K562 (cell line): ENCODE measurements around the gene ATF5. TPM values are rescaled to one million over a fixed set of nuclear protein-coding genes. Genes with fewer than 3 reads are reported as not detected.

ENCODE experiments used
- BRCA1 ChIP-seq, 2 experiments: fragments of 450-650 bp in 1 of 2; sonication (generic) in 1 of 2; formaldehyde crosslinking in 1 of 2; IDR thresholded peaks; 2 replicates each; pipeline versions ENCODE4 v1.5.0 to v1.6.1; 2017 to 2020; ENCODE audit warnings: mild to moderate bottlenecking in 1 of 2, missing genetic modification reagents in 1 of 2
- CREBBP ChIP-seq: IDR thresholded peaks from one replicate; pipeline ENCODE4 v1.6.1; 2012; ENCODE audit warnings: low read depth, mild to moderate bottlenecking, control low read depth, inconsistent platforms, low read length
- ERF ChIP-seq: fragments of 450-650 bp; formaldehyde crosslinking; IDR thresholded peaks from 2 replicates; pipeline ENCODE4 v1.4.0; 2020; ENCODE audit warnings: mild to moderate bottlenecking, mixed read lengths
- FUS ChIP-seq: fragments of 200-400 bp; formaldehyde crosslinking; optimal IDR thresholded peaks from 2 replicates; pipeline ENCODE3; 2017; ENCODE audit warnings: low read depth, low read length
- HMGN3 ChIP-seq: IDR thresholded peaks from 2 replicates; pipeline ENCODE4 v1.6.1; 2011; ENCODE audit warnings: borderline replicate concordance, low read depth, mild to moderate bottlenecking, mixed read lengths, low read length; ENCODE audit not compliant: insufficient read length; ENCODE audit errors: extremely low read depth
- IRF1 ChIP-seq: sonication (generic); formaldehyde crosslinking; IDR thresholded peaks from 2 replicates; pipeline ENCODE4 v1.8.0; 2022; ENCODE audit warnings: missing genetic modification reagents, mild to moderate bottlenecking, borderline replicate concordance
- MYBL2 ChIP-seq, 2 experiments: fragments of 450-650 bp in 1 of 2; sonication (generic) in 1 of 2; formaldehyde crosslinking in 1 of 2; IDR thresholded peaks; 2 replicates each; pipeline versions ENCODE4 v1.6.1 to v1.8.1; 2017 to 2022; ENCODE audit warnings: borderline replicate concordance in 1 of 2, inconsistent platforms in 1 of 2, low read depth in 1 of 2, mild to moderate bottlenecking in 1 of 2, missing genetic modification reagents in 1 of 2, moderate library complexity in 1 of 2
- NCOA1 ChIP-seq: fragments of 450-650 bp; IDR thresholded peaks from 2 replicates; pipeline ENCODE4 v1.6.1; 2016; ENCODE audit warnings: low read depth
- NELFE ChIP-seq: IDR thresholded peaks from 2 replicates; pipeline ENCODE4 v1.6.1; 2011; ENCODE audit warnings: mild to moderate bottlenecking; ENCODE audit not compliant: insufficient read depth, insufficient read length
- NFATC3 ChIP-seq: fragments of 450-650 bp; IDR thresholded peaks from 2 replicates; pipeline ENCODE4 v1.6.1; 2017; ENCODE audit warnings: mild to moderate bottlenecking
- NFYB ChIP-seq: IDR thresholded peaks from 2 replicates; pipeline ENCODE4 v1.6.1; 2011; ENCODE audit warnings: mild to moderate bottlenecking, moderate library complexity; ENCODE audit not compliant: insufficient read length; ENCODE audit errors: extremely low read depth
- PCBP1 ChIP-seq: fragments of 200-400 bp; formaldehyde crosslinking; IDR thresholded peaks from 2 replicates; pipeline ENCODE4 v1.6.1; 2018; ENCODE audit warnings: mild to moderate bottlenecking, low read depth, low read length; ENCODE audit not compliant: poor library complexity, severe bottlenecking
- POLR2B ChIP-seq: fragments of 450-650 bp; IDR thresholded peaks from 2 replicates; pipeline ENCODE4 v1.6.1; 2018; ENCODE audit warnings: low read depth; ENCODE audit not compliant: partially characterized antibody
- RFX1 ChIP-seq: fragments of 450-650 bp; IDR thresholded peaks from 2 replicates; pipeline ENCODE4 v1.6.1; 2016; ENCODE audit warnings: mild to moderate bottlenecking, moderate library complexity
- XRCC5 ChIP-seq: fragments of 200-400 bp; formaldehyde crosslinking; IDR thresholded peaks from 2 replicates; pipeline ENCODE4 v1.6.1; 2017; ENCODE audit warnings: low read depth, mild to moderate bottlenecking, low read length
- ZFX ChIP-seq: sonication (generic); formaldehyde crosslinking; IDR thresholded peaks from 2 replicates; pipeline ENCODE4 v1.8.0; 2022; ENCODE audit warnings: mild to moderate bottlenecking, missing genetic modification reagents, moderate library complexity
- ZNF316 ChIP-seq: fragments of 450-650 bp; IDR thresholded peaks from 2 replicates; pipeline ENCODE4 v1.6.1; 2016
- ZNF518B ChIP-seq: fragments of 250-450 bp; sonication (Bioruptor Pico); IDR thresholded peaks from 2 replicates; pipeline ENCODE4 v1.5.0; 2021; ENCODE audit warnings: mild to moderate bottlenecking, moderate library complexity
- ZSCAN32 ChIP-seq: fragments of 450-650 bp; formaldehyde crosslinking; IDR thresholded peaks from 2 replicates; pipeline ENCODE4 v1.4.0; 2020; ENCODE audit warnings: mild to moderate bottlenecking, moderate library complexity
- polyA plus RNA-seq, 8 experiments: library from polyadenylated mRNA; depleted of rRNA in 4 of 8; stranded (reverse) in 5 of 8; unstranded in 3 of 8; fragments of >200 nt; fragmentation: Nextera tagmentation in 2 of 8; fragmentation: Illumina TruSeq in 1 of 8; extraction: Ambion mirVana in 2 of 8; extraction: Trizol in 1 of 8; gene quantifications; 2 replicates each; pipeline versions ENCODE4 v1.2.1 to v1.2.3, GENCODE V29; 2011 to 2014; ENCODE audit warnings: inconsistent platforms in 1 of 8, missing spikeins in 1 of 8
- total RNA-seq, 7 experiments: library from RNA; depleted of rRNA in 6 of 7; stranded (reverse); fragments of >200 nt in 6 of 7; fragmentation: Illumina TruSeq in 2 of 7; extraction: Trizol in 2 of 7; gene quantifications; 2 replicates each; pipeline versions ENCODE4 v1.2.1 to v1.2.3, GENCODE V29; 2011 to 2021; ENCODE audit warnings: low replicate concordance in 1 of 7
- TF ChIP-seq, protein P1 (sequence below): fragments of 250-450 bp; sonication (Bioruptor Pico); IDR thresholded peaks from 2 replicates; pipeline ENCODE4 v1.4.0; 2020; ENCODE audit warnings: borderline replicate concordance
- TF ChIP-seq, protein P2 (sequence below): fragments of 250-450 bp; sonication (Bioruptor Pico); IDR thresholded peaks from 2 replicates; pipeline ENCODE4 v1.4.0; 2020; ENCODE audit warnings: mild to moderate bottlenecking, moderate library complexity

The ATF5 gene
- total and polyA plus RNA-seq, 9 of the 15 experiments (the other 6 are each of a cell fraction or from before 2014, with no cell fraction given), result 3.0 to 57.6 (median 11.1) TPM

- TF ChIP-seq, protein P1, sequence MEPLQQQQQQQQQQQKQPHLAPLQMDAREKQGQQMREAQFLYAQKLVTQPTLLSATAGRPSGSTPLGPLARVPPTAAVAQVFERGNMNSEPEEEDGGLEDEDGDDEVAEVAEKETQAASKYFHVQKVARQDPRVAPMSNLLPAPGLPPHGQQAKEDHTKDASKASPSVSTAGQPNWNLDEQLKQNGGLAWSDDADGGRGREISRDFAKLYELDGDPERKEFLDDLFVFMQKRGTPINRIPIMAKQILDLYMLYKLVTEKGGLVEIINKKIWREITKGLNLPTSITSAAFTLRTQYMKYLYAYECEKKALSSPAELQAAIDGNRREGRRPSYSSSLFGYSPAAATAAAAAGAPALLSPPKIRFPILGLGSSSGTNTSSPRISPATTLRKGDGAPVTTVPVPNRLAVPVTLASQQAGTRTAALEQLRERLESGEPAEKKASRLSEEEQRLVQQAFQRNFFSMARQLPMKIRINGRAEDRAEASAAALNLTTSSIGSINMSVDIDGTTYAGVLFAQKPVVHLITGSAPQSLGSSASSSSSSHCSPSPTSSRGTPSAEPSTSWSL, result no peak
- TF ChIP-seq CREBBP (no peak), HMGN3 (peak; percentile 80), NELFE (no peak), BRCA1 (IDR thresholded peaks at IDR 0.05) (no peak), BRCA1 (CRISPR knock-in tag; IDR thresholded peaks at IDR 0.05) (peak; percentile 98), RFX1 (no peak), POLR2B (peak; percentile 30), ZNF518B (CRISPR knock-in tag) (no peak), ZFX (CRISPR knock-in tag) (peak; percentile 99), NCOA1 (no peak; the same call in 1 of the 2 replicates), ZSCAN32 (CRISPR knock-in tag) (no peak), FUS (peak; percentile 90), XRCC5 (peak; percentile 77; the same call in 1 of the 2 replicates), ZNF316 (no peak), NFATC3 (no peak), PCBP1 (peak; percentile 23), MYBL2 (IDR thresholded peaks at IDR 0.05; ENCODE audit: low read depth) (no peak), MYBL2 (CRISPR knock-in tag; IDR thresholded peaks at IDR 0.05; ENCODE audit: borderline replicate concordance) (no peak), IRF1 (CRISPR knock-in tag) (peak; percentile 99), NFYB (no peak), ERF (CRISPR knock-in tag) (peak; percentile 26; the same call in 1 of the 2 replicates)
- TF ChIP-seq, protein P2, sequence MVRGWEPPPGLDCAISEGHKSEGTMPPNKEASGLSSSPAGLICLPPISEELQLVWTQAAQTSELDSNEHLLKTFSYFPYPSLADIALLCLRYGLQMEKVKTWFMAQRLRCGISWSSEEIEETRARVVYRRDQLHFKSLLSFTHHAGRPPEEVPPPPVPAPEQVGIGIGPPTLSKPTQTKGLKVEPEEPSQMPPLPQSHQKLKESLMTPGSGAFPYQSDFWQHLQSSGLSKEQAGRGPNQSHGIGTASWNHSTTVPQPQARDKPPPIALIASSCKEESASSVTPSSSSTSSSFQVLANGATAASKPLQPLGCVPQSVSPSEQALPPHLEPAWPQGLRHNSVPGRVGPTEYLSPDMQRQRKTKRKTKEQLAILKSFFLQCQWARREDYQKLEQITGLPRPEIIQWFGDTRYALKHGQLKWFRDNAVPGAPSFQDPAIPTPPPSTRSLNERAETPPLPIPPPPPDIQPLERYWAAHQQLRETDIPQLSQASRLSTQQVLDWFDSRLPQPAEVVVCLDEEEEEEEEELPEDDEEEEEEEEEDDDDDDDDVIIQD (CRISPR knock-in tag), result no peak
Measured at GRCh38 chr19:49889687-49890348, 39.2 kb upstream of the ATF5 start (continued).
